GM19397 (cell line): ENCODE data around the gene RASA3.
"Not testable (repeated sequence)": the region's sequence is repeated elsewhere in the genome, so short reads cannot be mapped to it uniquely, and the experiment has no call there.

ENCODE experiments used
- ATAC-seq: cut with Tn5 transposase; IDR thresholded peaks from one replicate; pipeline ENCODE4 v1.9.1; 2021; ENCODE audit warnings: mild to moderate bottlenecking, moderate library complexity; ENCODE audit not compliant: unreplicated experiment

RASA3 gene

DNA sequence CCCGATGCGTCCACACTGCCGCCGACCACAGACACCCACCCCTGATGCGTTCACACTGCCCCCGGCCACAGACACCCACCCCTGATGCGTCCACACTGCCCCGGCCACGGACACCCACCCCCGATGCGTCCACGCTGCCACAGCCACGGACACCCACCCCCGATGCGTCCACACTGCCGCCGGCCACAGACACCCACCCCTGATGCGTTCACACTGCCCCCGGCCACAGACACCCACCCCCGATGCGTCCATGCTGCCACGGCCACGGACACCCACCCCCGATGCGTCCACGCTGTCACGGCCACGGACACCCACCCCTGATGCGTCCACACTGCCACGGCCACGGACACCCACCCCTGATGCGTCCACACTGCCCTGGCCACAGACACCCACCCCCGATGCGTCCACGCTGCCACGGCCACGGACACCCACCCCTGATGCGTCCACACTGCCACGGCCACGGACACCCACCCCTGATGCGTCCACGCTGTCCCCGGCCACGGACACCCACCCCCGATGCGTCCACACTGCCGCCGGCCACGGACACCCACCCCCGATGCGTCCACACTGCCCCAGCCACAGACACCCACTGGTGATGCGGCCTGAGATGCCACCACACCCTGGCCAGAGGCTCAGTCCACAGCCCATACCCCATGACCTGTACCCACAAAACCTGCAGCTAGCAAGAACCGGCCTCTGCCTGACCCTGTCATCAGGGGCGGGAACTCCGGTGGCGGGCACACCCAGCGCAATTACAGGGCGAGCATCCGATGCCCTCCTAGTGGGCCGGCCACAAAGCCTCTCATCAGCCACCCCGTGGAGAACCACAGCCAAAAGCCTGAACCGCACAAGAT is 28.4 kb downstream of the RASA3 start:
- ATAC-seq: no peak

GRCh38 chr13:114103289-114103621 is 29.2 kb downstream of the RASA3 start:
- not testable (repeated sequence) for ATAC-seq

DNA sequence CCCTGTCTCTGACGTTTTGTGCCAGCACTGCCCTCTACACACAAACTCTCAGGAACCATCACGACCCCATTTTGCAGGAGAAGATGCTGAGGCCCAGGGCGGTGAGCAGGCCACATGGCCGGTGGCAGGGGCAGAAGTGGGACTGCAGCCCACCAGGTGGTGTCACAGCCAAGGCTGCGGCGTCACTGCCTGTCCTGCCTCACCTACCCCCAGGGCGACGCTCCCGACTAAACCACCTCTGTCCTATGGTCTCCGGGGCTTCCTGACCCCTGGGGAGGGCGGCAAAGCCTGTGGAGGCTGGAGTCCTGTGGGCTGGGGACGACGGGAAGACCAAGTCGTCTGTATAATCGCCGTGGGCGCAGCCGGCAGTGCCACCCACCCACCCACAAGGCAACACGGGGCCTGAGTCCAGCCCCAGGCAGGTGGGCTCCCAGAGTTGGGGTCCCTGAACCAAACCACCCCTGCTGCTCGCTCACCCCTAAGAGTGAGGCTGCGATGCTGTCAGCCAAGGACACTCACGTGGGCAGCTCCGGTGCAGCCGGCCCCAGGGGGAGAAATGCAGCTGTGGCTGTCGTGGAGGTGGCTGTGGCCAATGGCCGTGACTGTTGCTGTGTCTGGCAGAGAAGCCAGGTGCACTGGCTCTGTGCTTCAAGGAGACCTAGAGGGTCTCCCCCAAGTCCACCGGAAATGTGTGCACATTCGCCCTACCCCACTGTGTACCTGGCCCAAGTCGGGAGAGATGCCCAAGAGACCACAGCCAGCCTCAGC is 29.7 kb downstream of the RASA3 start:
- ATAC-seq: no peak

GRCh38 chr13:114102131-114102520 is 30.3 kb downstream of the RASA3 start:
- ATAC-seq: no peak

GRCh38 chr13:114101358-114102130 is 30.9 kb downstream of the RASA3 start:
- no peak for ATAC-seq

GRCh38 chr13:114100446-114101357 is 31.7 kb downstream of the RASA3 start:
- no peak for ATAC-seq

GRCh38 chr13:114099918-114100445 is 32.4 kb downstream of the RASA3 start:
- ATAC-seq: no peak

DNA sequence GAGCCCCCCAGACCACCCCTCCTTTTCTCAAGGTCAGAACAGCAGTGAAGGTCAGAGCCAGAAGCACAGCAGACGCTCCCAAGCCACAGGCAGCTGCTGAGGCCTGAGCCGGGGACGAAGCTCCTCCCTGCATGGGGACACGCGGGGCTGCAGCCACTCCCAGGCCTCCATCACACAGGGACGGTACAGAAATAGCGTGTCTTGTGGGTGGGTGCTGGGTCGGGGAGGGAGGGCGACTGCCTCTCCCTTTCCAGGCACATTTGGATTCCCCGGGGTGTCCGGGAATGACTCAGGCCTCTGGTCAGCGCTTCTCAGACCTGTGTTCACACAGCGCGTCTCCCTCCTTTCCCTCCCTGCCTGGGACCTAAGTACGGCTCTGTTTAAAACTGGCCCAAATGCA is 33.2 kb downstream of the RASA3 start:
- ATAC-seq: no peak

DNA sequence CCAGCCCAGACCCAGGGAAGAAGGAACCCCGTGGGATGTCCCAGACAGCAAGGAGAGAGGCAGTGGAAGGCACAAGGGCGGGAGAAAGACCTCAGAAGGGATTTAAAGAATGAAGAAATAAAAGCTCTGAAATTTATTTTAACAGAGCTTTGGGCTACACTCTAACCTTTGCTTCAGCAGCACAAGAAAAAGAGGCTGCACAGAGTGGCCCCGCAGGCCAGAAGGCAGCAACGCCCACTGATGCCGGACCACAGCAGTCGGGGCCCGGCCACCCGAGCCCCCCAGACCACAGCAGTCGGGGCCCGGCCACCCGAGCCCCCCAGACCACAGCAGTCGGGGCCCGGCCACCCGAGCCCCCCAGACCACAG is 33.8 kb downstream of the RASA3 start:
- ATAC-seq: not testable (repeated sequence)

DNA sequence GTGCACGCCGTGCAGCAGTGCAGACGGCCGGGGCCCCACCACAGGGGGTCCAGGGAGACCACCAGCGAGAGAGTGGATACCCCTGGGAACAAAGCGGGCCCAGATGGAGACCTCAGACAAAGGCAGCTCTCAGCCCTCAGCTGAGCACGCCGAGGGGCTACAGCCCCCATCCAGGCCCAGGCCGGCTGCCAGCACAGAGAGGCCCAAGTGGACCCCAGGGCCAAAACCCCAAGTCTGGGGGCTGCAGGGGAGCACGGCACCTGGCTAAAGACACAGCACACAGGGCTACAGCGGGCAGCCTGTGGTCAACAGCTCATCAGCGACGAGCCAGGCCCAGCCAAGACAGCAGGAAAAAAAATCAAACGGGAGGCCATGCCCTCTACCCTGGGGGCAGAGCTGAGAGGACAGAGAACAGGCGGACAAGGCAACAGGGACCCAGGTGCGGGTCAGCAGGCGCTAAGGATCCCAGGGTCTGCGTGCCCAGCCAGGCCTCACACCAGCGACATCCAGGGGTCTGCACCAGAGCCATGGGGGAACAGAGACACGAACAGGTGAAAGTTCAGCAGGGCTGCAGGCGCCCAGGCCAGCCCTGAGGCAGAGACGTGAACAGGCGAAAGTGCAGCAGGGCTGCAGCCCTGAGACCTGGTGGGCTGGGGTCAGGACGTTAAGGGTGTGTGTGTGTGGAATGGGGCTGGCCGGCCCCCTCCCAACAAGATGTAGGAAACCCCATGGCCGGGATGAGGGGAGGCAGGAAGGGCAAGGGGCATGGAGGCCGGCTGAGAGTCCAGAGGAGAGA is 34.3 kb downstream of the RASA3 start:
- ATAC-seq: no peak

- ATAC-seq: no peak
Measured at GRCh38 chr13:114097212-114097892, 35.1 kb downstream of the RASA3 start.

DNA sequence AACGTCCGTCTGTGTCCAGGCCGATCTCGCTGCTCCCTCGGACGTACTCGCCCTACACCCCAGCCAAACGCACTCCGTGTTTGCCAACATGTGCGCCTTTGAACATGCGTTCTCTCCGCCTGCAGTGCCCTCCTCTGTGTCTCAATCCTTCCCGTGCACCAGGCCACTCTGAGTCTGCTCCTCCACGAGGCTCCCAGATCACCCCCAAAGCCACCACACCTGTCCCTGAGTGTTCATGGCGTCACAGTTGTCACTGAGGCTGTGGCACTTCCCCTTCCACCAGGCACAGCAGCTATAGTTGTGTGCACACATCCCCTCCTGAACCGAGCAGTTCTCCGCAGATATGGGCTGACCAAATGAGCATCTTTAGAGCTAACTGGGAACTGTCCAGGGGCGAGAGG is 35.6 kb downstream of the RASA3 start:
- no peak for ATAC-seq

DNA sequence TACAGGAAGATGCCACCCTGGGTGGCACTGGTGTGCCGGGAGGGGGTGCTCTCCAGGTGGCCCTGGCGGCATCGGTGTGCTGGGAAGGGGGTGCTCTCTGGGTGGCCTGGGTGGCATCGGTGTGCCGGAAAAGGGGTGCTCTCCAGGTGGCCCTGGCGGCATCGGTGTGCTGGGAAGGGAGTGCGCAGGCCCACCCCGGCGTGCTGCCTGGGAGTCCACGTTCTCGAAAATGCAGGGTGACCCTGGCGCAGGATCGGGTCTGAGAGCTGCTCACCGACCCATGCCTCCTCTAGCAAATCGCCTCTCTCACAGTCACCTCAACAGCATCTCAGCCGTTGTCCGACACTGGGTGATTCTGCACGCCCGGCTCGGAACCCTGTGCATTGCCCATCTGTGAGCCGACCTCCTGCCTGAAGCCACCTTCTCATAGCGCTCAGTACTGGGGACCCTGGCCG is 36.4 kb downstream of the RASA3 start:
- ATAC-seq: no peak

DNA sequence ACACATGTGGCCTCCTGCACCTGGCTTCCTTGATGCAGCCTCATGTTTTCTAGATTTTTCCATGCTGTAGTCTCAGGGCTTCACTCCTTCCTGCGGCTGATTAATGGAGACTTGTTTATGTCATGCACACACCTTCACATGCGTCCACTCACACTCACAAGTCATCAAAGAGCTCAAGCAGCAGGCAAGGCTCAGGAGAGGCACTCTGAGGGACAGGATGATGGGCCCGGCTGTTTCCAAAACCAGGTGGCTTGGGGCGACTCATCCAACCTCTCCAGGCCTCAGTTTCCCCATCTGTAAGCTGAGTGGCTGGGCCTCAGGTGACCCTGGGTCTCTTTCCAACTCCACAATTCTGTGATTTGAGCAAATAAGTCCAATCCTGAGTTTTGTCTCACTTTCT is 36.9 kb downstream of the RASA3 start:
- ATAC-seq: no peak

GRCh38 chr13:114093118-114093517 is 39.3 kb downstream of the RASA3 start:
- ATAC-seq: no peak

DNA sequence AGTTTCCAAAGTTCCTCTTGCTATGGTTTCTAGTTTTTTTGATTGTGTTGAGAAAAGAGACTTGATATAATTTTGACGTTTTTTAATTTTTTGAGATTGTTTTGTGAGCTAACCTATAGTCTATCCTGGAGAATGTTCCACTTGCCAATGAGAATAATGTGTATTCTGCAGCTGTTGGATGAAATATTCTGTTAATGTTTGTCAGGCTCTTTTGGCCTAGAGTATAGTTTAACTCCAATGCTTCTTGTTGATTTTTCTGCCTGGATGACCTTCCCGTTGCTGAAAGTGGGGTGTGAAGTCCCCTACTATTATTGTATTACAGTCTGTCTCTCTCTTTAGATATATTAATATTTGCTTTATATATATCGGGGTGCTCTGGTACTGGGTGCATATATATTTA is 40.0 kb downstream of the RASA3 start:
- no peak for ATAC-seq

DNA sequence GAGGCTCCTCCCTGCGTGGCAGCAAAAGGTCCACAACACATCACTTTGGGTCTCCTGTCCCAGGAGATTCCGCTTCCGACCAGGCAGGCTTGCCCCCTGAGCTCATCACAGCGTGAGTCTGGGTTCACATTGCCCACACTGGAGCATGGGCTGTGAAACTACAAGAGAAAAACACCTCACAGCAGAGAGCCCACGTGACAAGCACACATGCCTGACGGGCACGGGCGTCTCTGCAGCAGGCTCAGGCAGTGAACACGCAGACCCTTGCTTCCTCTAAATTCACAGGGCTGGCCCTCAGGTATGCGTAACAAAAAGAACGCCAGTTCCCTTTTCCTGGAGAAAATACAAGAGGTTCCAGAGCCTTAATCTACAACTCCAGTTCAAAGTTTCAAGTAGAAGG is 41.9 kb downstream of the RASA3 start:
- ATAC-seq: no peak

DNA sequence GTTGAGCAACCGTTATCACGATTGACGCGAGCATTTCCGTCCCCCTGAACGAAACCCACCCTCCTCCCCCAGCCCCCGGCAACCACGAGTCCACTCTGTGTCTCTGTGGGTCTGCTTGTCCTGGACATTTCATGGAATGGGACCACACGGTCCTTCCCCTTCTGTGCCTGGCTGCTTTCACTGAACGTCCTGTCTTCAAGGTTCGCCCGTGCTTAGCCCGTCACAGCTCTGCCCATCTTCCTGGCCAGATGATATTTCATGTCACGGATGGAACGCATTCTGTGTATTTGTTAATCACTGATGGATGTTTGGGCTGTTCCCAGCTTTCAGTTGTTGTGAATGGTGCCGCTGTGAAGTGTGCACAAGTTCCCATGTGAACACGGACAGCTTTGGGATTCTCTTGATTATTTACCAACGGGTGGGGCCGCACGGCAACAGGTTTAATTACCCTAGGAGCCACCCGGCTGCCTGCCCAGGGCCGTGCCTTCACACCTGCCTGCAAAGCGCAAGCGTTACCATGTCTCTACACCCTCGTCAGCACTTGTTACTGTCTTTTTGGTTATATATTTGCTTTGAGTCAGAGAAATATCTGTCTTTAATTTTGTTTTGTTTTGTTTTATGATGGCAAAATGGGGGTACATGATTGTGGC is 42.5 kb downstream of the RASA3 start:
- no peak for ATAC-seq
